NCI-H1694 treated with DMSO at 0.1 percent for 48 hours (cell line): Measurements from ENCODE around the gene ASTL.
A peak's percentile ranks its signal among the peaks of the same experiment; 100 is the strongest.
"Not testable (repeated sequence)": the region's sequence is repeated elsewhere in the genome, so short reads cannot be mapped to it uniquely, and the experiment has no call there.

Experiments
- DNase-seq: peaks from one replicate; lab custom pipeline; 2025; lab: John Stamatoyannopoulos, UW

ASTL gene

GRCh38 chr2:96138179-96139145 is at the start of gene ASTL:
ASTL (minus strand) TSS chr2:96138502; CDS start chr2:96138436, 66 bp downstream.
- DNase-seq = peak; percentile 42

- no peak for DNase-seq
These were observed 48.3 kb upstream of the ASTL start for GRCh38 chr2:96186562-96186961.

- DNase-seq = no peak
These were observed 47.2 kb upstream of the ASTL start for GRCh38 chr2:96185516-96185915.

- no peak for DNase-seq
These were observed 46.7 kb upstream of the ASTL start for GRCh38 chr2:96184989-96185388.

- DNase-seq = no peak
These were observed 45.9 kb upstream of the ASTL start for GRCh38 chr2:96184188-96184587.

- DNase-seq = no peak
These were observed 43.2 kb upstream of the ASTL start for GRCh38 chr2:96181529-96181928.

GRCh38 chr2:96180521-96180920 is 42.2 kb upstream of the ASTL start:
- no peak for DNase-seq

GRCh38 chr2:96180002-96180401 is 41.7 kb upstream of the ASTL start:
- no peak for DNase-seq

GRCh38 chr2:96176661-96177060 is 38.4 kb upstream of the ASTL start:
- DNase-seq = no peak

- DNase-seq = no peak
These were observed 37.6 kb upstream of the ASTL start for GRCh38 chr2:96175951-96176350.

GRCh38 chr2:96174251-96175144 is 36.2 kb upstream of the ASTL start:
- DNase-seq = peak; percentile 79

- no peak for DNase-seq
These were observed 33.5 kb upstream of the ASTL start for GRCh38 chr2:96171831-96172230.

GRCh38 chr2:96170626-96171025 is 32.3 kb upstream of the ASTL start:
- DNase-seq = no peak

- DNase-seq = no peak
These were observed 31.7 kb upstream of the ASTL start for GRCh38 chr2:96169868-96170507.

GRCh38 chr2:96167407-96168013 is 29.2 kb upstream of the ASTL start:
- no peak for DNase-seq

- DNase-seq = no peak
These were observed 26.3 kb upstream of the ASTL start for GRCh38 chr2:96164459-96165184.

- no peak for DNase-seq
These were observed 25.6 kb upstream of the ASTL start for GRCh38 chr2:96163768-96164429.

GRCh38 chr2:96163415-96163767 is 25.1 kb upstream of the ASTL start:
- no peak for DNase-seq

- no peak for DNase-seq
These were observed 23.6 kb upstream of the ASTL start for GRCh38 chr2:96161898-96162297.

- DNase-seq = not testable (repeated sequence)
These were observed 22.1 kb upstream of the ASTL start for GRCh38 chr2:96160366-96160765.
